Chondrocyte (in vitro differentiated cells): Measurements from ENCODE around the gene RXRA. TPM values are rescaled to one million over a fixed set of nuclear protein-coding genes. Genes with fewer than 3 reads are reported as not detected.

ENCODE experiments used
- DNase-seq: peaks from one replicate; pipeline ENCODE4 v3.0.0; 2021; ENCODE audit warnings: mixed read lengths, low spot score
- H3K27ac Mint-ChIP-seq: one replicate; pipeline ENCODE4 v1.8.0; 2021; ENCODE audit warnings: mild to moderate bottlenecking, moderate library complexity, mixed read lengths; ENCODE audit not compliant: unreplicated experiment
- H3K27me3 Mint-ChIP-seq: 2 replicates; pipeline ENCODE4 v1.8.0; 2021; ENCODE audit warnings: low read depth, mixed read lengths
- H3K36me3 Mint-ChIP-seq: 2 replicates; pipeline ENCODE4 v1.8.0; 2021; ENCODE audit warnings: low read depth, mixed read lengths
- H3K4me1 Mint-ChIP-seq: 2 replicates; pipeline ENCODE4 v1.8.0; 2021; ENCODE audit warnings: low read depth, mild to moderate bottlenecking, mixed read lengths
- H3K4me3 Mint-ChIP-seq: one replicate; pipeline ENCODE4 v1.8.0; 2021; ENCODE audit warnings: mild to moderate bottlenecking, moderate library complexity, mixed read lengths; ENCODE audit not compliant: unreplicated experiment
- H3K9me3 Mint-ChIP-seq: 2 replicates; pipeline ENCODE4 v1.8.0; 2021; ENCODE audit warnings: low read depth, mixed read lengths
- total RNA-seq: library from RNA; stranded (reverse); gene quantifications from 3 replicates; pipeline ENCODE4 v1.2.1, GENCODE V29; 2021
- TF ChIP-seq, protein P1 (sequence below): fragments of 200-600 bp; sonication (generic); IDR thresholded peaks from 2 replicates; pipeline ENCODE4 v1.5.0; 2021; ENCODE audit warnings: antibody characterized with exemption, mild to moderate bottlenecking, moderate library complexity

RXRA gene
- total RNA-seq, 1 donor from 2014 or later, result 27.3 TPM

DNA sequence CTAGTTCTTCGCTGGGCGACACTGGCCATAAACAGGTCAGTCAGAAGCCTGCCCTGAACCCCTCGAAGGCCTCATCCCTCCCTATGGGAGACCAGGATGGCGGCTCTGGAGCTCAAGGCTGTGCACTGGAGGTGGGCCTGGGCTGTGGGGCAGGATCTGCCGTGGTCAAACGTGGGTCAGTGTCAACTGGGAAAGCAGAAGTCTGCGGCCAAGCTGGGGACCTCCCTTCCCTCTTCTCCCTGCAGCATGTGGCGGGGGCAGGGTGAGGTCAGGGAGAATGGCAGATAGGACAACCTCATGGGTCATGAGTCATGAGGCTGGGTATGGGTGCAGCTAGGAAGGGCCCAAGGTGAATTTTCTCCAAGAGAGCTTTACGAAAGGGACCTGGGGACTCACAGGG is 132.9 kb downstream of the RXRA start:
- H3K4me1 Mint-ChIP-seq, result peaks cover 45% of the 10 kb centered on the region
- no peaks in the 10 kb centered on the region for H3K36me3 Mint-ChIP-seq
- H3K4me3 Mint-ChIP-seq, result peak overlapping the region; percentile 35
- no peaks in the 10 kb centered on the region for H3K27me3 Mint-ChIP-seq
- TF ChIP-seq, protein P1, sequence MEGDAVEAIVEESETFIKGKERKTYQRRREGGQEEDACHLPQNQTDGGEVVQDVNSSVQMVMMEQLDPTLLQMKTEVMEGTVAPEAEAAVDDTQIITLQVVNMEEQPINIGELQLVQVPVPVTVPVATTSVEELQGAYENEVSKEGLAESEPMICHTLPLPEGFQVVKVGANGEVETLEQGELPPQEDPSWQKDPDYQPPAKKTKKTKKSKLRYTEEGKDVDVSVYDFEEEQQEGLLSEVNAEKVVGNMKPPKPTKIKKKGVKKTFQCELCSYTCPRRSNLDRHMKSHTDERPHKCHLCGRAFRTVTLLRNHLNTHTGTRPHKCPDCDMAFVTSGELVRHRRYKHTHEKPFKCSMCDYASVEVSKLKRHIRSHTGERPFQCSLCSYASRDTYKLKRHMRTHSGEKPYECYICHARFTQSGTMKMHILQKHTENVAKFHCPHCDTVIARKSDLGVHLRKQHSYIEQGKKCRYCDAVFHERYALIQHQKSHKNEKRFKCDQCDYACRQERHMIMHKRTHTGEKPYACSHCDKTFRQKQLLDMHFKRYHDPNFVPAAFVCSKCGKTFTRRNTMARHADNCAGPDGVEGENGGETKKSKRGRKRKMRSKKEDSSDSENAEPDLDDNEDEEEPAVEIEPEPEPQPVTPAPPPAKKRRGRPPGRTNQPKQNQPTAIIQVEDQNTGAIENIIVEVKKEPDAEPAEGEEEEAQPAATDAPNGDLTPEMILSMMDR, result no peak
- DNase-seq, result no peak
- H3K27ac Mint-ChIP-seq, result peak overlapping the region; percentile 95
- H3K9me3 Mint-ChIP-seq, result no peaks in the 10 kb centered on the region

DNA sequence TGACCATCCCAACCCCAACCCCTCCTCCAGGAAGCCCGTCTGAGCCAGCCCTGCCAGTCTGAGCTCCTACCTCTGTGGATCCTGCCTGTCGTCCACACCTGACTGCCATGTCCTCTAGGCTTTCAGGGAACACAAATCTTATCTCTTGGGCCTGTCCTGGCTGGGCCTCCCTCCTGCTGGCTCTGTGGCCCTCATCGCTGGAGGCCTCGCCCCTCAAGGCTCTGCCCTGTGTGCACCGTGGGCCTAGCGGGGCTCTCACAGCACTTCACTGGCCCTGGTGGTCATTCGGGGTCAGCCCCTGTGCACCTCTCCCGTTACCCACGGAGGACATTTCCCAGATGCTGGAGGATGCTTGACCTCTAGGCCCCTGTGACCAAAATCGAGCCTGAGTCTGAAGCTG is 133.3 kb downstream of the RXRA start:
- H3K9me3 Mint-ChIP-seq, result no peaks in the 10 kb centered on the region
- H3K36me3 Mint-ChIP-seq, result no peaks in the 10 kb centered on the region
- TF ChIP-seq, protein P1, result no peak
- no peaks in the 10 kb centered on the region for H3K27me3 Mint-ChIP-seq
- DNase-seq, result no peak
- no peak overlapping the region for H3K27ac Mint-ChIP-seq
- H3K4me1 Mint-ChIP-seq, result peaks cover 41% of the 10 kb centered on the region
- no peak overlapping the region for H3K4me3 Mint-ChIP-seq

DNA sequence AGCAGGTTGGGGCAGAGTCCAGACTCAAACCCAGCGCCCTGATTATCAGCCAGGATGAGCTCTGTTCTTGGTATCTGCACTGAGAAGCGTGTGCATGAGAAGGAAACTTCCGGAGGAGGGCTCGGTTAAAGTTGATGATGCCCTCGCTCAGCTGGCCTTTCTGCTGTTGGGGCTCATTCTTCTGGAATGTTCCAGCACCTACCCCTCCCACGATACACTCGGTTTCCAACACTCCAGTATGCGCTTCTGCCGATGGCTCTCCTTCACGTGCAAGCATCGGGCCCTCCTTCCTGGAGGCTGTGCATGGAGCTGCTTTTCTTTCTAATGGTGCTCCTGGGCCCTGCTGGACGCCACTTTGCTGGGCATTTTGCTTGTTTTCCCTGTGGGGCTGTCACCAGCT is 134.0 kb downstream of the RXRA start:
- H3K27ac Mint-ChIP-seq, result no peak overlapping the region
- H3K9me3 Mint-ChIP-seq, result no peaks in the 10 kb centered on the region
- H3K4me1 Mint-ChIP-seq, result peaks cover 37% of the 10 kb centered on the region
- no peaks in the 10 kb centered on the region for H3K27me3 Mint-ChIP-seq
- no peak overlapping the region for H3K4me3 Mint-ChIP-seq
- TF ChIP-seq, protein P1, result no peak
- DNase-seq, result no peak
- no peaks in the 10 kb centered on the region for H3K36me3 Mint-ChIP-seq

DNA sequence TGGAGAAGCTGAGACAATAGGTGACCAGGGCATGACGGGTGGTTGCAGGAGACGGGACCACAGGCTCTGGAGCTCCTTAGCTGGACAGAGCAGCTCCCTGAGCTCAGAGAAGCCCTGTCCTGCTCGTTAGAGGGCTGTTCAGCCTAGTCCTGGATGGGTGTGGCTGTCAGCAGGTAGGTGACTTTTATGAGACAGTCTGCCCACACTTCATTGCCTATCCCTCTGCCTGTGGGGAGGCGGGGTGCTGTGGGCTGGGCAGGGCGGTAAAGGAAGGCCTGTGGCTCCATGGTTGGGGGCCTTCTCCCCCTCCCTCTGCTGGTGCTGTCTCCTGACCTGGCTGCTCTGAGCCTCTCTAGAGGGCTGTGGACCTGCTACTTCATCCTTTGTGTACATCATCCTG is 134.6 kb downstream of the RXRA start:
- no peak for DNase-seq
- H3K9me3 Mint-ChIP-seq, result no peaks in the 10 kb centered on the region
- no peaks in the 10 kb centered on the region for H3K27me3 Mint-ChIP-seq
- TF ChIP-seq, protein P1, result no peak
- H3K36me3 Mint-ChIP-seq, result no peaks in the 10 kb centered on the region
- H3K4me1 Mint-ChIP-seq, result peaks cover 34% of the 10 kb centered on the region
- no peak overlapping the region for H3K4me3 Mint-ChIP-seq
- H3K27ac Mint-ChIP-seq, result no peak overlapping the region

DNA sequence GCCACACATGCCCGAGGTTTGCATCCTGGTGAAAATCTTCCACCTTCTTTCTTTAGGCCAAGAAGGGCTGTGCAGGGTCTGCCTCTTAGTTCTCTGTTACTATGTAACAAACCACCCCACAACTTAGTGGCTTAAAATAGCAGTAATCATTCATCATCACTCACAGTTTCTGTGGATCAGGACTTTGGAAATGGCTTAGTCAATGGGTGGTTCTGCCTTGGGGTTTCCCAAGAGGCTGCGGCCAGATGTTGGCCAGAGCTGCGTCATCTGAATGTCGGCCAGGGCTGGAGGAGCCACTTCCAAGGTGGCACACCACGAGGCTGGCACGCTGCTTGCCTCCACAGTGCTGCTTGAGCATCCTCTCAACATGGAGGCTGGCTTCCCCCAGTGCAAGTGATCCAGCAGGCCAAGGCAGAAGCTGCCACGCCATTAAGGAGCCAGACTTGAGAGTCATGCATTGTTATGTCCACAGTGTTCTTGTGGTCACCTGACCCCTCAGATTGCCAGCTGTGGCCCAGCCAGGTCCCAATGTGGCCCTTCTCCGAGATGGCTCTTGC is 135.2 kb downstream of the RXRA start:
- H3K36me3 Mint-ChIP-seq, result no peaks in the 10 kb centered on the region
- no peaks in the 10 kb centered on the region for H3K9me3 Mint-ChIP-seq
- H3K27ac Mint-ChIP-seq, result no peak overlapping the region
- no peak overlapping the region for H3K4me3 Mint-ChIP-seq
- no peak for DNase-seq
- peaks cover 29% of the 10 kb centered on the region for H3K4me1 Mint-ChIP-seq
- TF ChIP-seq, protein P1, result no peak
- H3K27me3 Mint-ChIP-seq, result no peaks in the 10 kb centered on the region
